Activated naive CD4-positive, alpha-beta T cell treated with anti-CD3 and anti-CD28 coated beads for 36 hours (primary cell): ENCODE measurements around the gene ERVW-1. TPM values are rescaled to one million over a fixed set of nuclear protein-coding genes. Genes with fewer than 3 reads are reported as not detected.
"Not testable (repeated sequence)": the region's sequence is repeated elsewhere in the genome, so short reads cannot be mapped to it uniquely, and the experiment has no call there.

Experiments
- CTCF ChIA-PET: fragments of 350-600 bp; sonication (Branson Sonifier 250); formaldehyde crosslinking; loops from one replicate; lab custom pipeline; 2021; ENCODE audit warnings: antibody characterized with exemption; lab: Charles Lee
- DNase-seq: peaks from one replicate; pipeline ENCODE4 v3.0.0-alpha.2; 2020
- H3K27ac Mint-ChIP-seq: one replicate; pipeline ENCODE4 v1.8.0; 2021; ENCODE audit warnings: mild to moderate bottlenecking, mixed read lengths
- H3K27me3 Mint-ChIP-seq: one replicate; pipeline ENCODE4 v1.8.0; 2021; ENCODE audit warnings: low read depth, mixed read lengths
- H3K36me3 Mint-ChIP-seq: one replicate; pipeline ENCODE4 v1.8.0; 2021; ENCODE audit warnings: low read depth, mixed read lengths
- H3K4me1 Mint-ChIP-seq: one replicate; pipeline ENCODE4 v1.8.0; 2021; ENCODE audit warnings: low read depth, mixed read lengths
- H3K4me3 Mint-ChIP-seq: one replicate; pipeline ENCODE4 v1.8.0; 2021; ENCODE audit warnings: mild to moderate bottlenecking, moderate library complexity, mixed read lengths
- H3K9me3 Mint-ChIP-seq: one replicate; pipeline ENCODE4 v1.8.0; 2021; ENCODE audit warnings: mixed read lengths
- intact Hi-C: fragments of 100-400 bp; cut with micrococcal nuclease; formaldehyde crosslinking; loops from one replicate; pipeline ENCODE4 v1.15.1; 2023
- total RNA-seq, 2 experiments: library from RNA; stranded (reverse); gene quantifications; one replicate each; pipeline ENCODE4 v1.2.3, GENCODE V29; 2021

Gene ERVW-1
- total RNA-seq, 2 experiments from 2014 or later = not detected

DNA sequence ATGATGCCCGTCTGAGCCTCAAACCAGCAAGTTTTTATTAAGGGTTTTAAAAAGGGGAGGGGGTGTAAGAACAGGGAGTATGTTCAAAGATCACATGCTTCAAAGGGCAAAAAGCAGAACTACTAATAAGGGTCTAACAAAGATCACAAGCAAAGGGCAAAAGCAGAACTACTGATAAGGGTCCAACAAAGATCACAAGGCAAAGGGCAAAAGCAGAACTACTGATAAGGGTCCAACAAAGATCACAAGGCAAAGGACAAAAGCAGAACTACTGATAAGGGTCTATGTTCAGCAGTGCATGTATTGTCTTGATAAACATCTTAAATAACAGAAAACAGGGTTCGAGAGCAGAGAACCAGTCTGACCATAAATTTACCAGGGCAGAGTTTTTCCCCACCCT is 35.0 kb downstream of the ERVW-1 start:
- H3K27me3 Mint-ChIP-seq, H3K27ac Mint-ChIP-seq, CTCF ChIA-PET, H3K9me3 Mint-ChIP-seq, DNase-seq, H3K36me3 Mint-ChIP-seq, H3K4me1 Mint-ChIP-seq, H3K4me3 Mint-ChIP-seq: not testable (repeated sequence)
- intact Hi-C loops = loop anchor here (10.0 kb wide), 2 partner anchors 798 to 1178 kb away; partner anchors contain the start of gene FZD1

DNA sequence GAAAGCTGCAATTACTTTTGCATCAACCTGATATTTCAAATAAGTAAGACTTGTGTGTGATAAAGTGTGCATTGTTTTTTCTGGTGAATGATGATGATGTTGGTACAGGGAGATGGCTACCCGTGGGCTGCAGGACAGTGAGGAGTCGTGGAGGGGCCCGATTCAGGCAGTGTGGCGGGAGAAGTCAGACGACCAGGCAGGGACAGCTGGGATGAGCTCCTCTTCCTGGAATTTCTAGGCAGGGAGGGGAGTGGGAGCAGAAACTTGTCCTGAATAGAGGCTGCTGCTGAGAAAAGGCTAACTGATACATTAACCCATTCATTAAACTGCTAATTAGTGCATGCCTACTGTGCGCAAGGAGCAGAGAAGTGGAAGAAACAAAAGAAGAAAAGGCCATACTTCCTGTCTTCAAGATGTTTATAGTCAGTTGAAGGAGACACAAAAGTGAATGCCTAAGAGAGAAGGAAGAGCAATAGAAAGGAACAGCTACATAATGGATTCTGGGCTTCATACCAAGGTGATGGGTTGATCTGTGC is 39.7 kb downstream of the ERVW-1 start:
- H3K27ac Mint-ChIP-seq = no peak overlapping the region
- H3K36me3 Mint-ChIP-seq = no peaks in the 10 kb centered on the region
- DNase-seq = no peak
- H3K9me3 Mint-ChIP-seq = no peaks in the 10 kb centered on the region
- no peaks in the 10 kb centered on the region for H3K4me1 Mint-ChIP-seq
- intact Hi-C loops = loop anchor here (5.0 kb wide), 1 partner anchor 111 kb away; no protein-coding TSS in a partner anchor
- H3K4me3 Mint-ChIP-seq = no peak overlapping the region
- CTCF ChIA-PET = interaction anchor here (1.4 to 1.9 kb wide), 3 partner anchors 9 to 14 kb away, joined by 3 to 8 read pairs (median 6); partner anchors contain the start of gene GATAD1
- no peaks in the 10 kb centered on the region for H3K27me3 Mint-ChIP-seq

DNA sequence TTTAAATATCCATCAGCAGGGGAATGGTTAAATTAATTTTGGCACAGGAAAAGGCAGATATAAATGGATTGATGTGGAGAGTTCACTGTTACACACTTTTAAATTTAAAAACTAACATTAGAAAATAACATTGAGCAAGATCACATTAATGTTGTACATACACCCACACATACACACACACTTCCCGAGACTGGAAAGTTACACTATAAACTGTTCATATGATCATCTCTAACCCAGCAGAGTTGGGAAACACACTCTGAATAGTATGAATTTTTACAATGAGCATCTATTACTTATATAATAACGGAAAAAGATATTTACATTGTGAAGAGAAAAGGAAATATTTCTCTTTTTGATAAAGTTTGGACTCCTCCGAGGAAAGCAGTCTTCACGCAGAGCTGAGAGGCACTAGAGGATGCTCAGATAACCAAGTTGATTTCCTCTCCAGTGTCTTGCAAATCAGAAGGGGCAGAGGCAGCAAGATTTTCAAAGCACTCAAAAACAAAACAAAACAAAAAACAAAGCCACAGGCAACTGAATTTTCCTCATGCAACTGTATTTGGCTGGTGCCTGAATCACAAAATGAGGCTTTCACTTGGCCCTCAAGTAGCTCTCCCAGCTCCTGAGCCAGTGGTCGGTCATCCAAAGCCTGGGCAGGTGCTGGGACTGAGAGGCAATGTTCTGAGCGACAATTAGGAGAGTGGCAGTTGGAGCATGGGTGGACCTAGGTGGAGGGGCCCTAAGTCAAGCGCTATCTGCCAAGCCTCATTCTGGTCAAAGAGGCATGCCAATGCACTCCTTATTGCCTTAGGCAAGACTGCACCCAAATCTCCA is 40.9 kb downstream of the ERVW-1 start:
- CTCF ChIA-PET = interaction anchor here (0.6 to 1.9 kb wide), 3 partner anchors 8 to 13 kb away, joined by 5 to 8 read pairs (median 6); partner anchors contain the start of gene GATAD1

DNA sequence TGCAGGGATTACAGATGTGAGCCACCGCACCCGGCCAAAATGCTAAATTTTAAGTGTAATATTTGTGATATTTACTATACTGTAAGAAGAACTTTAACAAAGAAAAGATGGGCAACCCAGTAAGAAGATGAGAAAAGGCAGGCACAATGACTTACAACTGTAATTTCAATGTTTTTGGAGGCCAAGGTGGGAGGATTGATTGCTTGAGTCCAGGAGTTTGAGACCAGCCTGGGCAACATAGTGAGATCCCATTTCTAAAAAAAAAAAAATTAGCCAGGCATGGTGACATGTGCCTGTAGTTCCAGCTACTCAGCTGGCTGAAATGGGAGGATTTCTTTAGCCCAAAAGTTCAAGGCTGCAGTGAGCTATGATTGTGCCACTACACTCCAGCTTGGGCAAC is 42.2 kb downstream of the ERVW-1 start:
- CTCF ChIA-PET = interaction anchor here (0.6 kb wide), 1 partner anchor 1176 kb away, joined by 5 read pairs; no protein-coding TSS in a partner anchor
- Mint-ChIP-seq H3K9me3 (no peaks in the 10 kb centered on the region), H3K27ac (no peak overlapping the region), H3K27me3 (no peaks in the 10 kb centered on the region), H3K36me3 (no peaks in the 10 kb centered on the region), H3K4me1 (no peaks in the 10 kb centered on the region), H3K4me3 (no peak overlapping the region)
- intact Hi-C loops = loop anchor here (5.0 kb wide), 1 partner anchor 108 kb away; no protein-coding TSS in a partner anchor
- DNase-seq = no peak

More for the DNA sequence above, 40.9 kb downstream of the ERVW-1 start:
- Mint-ChIP-seq H3K4me3 (no peak overlapping the region), H3K4me1 (no peaks in the 10 kb centered on the region), H3K27ac (no peak overlapping the region), H3K9me3 (no peaks in the 10 kb centered on the region), H3K27me3 (no peaks in the 10 kb centered on the region), H3K36me3 (no peaks in the 10 kb centered on the region)
- DNase-seq = no peak
- intact Hi-C loops = loop anchor here (5.0 kb wide), 1 partner anchor 110 kb away; no protein-coding TSS in a partner anchor

DNA sequence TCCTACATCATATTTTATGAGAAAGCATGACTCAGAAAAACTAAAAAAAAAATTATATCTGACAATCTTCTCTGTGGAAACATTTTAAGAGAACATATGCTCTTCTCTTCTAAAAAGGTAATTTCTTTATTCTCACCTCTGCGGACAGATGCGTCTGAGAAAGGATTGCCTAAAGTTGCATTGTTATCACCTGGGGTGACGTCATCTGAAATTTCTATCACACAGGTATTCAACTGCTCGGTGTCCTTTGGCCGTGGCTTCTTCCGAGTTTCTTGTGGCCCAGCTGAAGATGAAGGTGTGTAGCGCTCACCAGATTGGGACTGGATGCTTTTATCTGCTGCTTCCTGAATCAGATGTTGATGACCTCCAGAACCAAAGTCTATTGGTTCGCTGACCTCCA is 44.7 kb downstream of the ERVW-1 start:
- Mint-ChIP-seq H3K4me3 (no peak overlapping the region), H3K27me3 (no peaks in the 10 kb centered on the region), H3K9me3 (no peaks in the 10 kb centered on the region), H3K27ac (no peak overlapping the region), H3K36me3 (no peaks in the 10 kb centered on the region), H3K4me1 (no peaks in the 10 kb centered on the region)
- intact Hi-C loops = no loop called here
- no peak for DNase-seq
- CTCF ChIA-PET = interaction anchor here (1.0 kb wide), 1 partner anchor 14 kb away, joined by 3 read pairs; the partner anchor contains the start of gene GATAD1

DNA sequence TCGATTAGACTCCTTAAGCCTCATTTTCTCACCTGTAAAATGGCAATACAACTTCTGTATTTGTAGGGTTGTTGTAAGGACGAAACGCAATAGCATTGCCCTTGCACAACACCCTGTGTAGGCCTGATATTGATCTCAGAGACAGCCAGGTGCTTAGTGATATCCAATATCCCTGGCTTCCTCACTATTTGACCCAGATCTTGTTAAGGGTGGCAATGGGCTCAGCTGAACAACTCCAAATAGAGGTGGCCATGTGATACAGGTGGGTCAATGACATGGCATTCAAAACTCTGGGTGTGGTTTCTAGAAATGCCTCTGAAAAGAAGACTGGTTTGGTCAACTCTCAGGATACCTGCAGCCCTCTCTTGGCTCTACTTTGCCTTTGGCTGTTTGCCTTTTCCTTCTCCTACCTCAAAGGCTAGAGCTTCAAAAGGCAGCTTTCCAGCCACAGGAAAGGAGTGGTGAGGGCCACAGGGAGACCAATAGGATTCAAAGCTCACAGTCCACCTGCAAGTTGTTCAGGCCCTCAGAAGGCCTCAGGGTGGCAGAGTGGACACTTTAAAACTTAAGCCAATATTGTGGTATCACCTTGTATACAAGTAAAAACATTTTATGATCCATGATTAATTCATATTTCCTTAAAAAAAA is 45.3 kb downstream of the ERVW-1 start:
- DNase-seq = no peak
- intact Hi-C loops = no loop called here
- H3K27ac Mint-ChIP-seq = no peak overlapping the region
- H3K4me3 Mint-ChIP-seq = no peak overlapping the region
- CTCF ChIA-PET = interaction anchor here (1.0 kb wide), 1 partner anchor 15 kb away, joined by 3 read pairs; the partner anchor contains the start of gene GATAD1
- peaks cover 2% of the 10 kb centered on the region for H3K27me3 Mint-ChIP-seq
- no peaks in the 10 kb centered on the region for H3K4me1 Mint-ChIP-seq
- no peaks in the 10 kb centered on the region for H3K36me3 Mint-ChIP-seq
- H3K9me3 Mint-ChIP-seq = no peaks in the 10 kb centered on the region

DNA sequence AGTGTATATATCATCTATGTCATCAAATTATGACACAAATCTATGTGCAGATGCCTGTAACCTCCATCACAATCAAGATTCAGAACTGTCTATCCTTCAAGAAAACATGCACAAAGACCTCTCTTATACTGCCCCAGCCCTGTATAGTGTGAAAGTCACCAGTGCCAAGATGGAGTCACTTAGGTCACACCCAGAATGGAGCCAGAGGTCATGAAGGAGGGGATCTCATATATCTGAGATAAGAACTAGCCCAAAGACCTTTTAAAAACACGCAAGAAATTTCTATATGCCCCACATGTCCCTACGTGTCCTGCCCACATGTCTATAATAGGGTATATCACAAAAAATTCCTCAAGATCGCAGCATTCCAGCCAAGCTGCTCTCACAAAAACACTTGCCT is 50.6 kb downstream of the ERVW-1 start:
- CTCF ChIA-PET = interaction anchor here (4.2 kb wide), 1 partner anchor 19 kb away, joined by 84 read pairs; the partner anchor contains the start of gene GATAD1
- Mint-ChIP-seq H3K27ac (no peak overlapping the region), H3K27me3 (peaks cover 14% of the 10 kb centered on the region), H3K4me3 (no peak overlapping the region), H3K36me3 (no peaks in the 10 kb centered on the region), H3K9me3 (no peaks in the 10 kb centered on the region), H3K4me1 (peaks cover 11% of the 10 kb centered on the region)
- DNase-seq = no peak
- intact Hi-C loops = no loop called here

DNA sequence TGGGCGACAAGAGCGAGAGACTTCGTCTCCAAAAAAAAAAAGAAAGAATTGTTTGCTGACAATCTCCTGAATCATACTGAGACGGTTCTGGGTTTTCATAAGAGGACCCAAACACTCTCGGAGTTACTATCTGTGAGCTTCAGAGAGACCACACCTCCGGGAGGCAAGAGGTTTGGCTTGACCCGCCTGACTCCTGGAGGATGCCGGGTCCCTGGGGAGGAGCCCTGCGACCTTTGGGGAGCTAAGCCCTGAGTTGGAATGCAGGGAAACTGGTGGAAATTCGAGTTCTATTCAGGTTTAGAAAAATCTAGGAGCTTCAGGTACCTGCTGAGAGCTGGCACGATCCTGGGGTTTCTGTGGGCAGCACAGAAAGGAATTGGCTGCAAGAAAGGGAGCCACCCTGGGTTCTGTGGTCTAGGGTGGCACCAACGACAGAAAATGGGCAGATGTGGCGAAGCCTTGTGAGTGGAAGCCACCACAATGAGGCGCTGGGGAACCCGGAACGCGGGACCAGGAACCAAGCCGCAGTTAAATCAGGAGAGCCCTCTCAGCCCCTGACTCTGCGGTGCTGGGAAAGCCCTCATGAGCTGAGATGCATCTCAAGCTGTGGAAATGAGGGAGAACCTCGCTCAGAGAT is 52.3 kb downstream of the ERVW-1 start:
- H3K9me3 Mint-ChIP-seq = no peaks in the 10 kb centered on the region
- no peak overlapping the region for H3K27ac Mint-ChIP-seq
- H3K4me3 Mint-ChIP-seq = peak overlapping the region; percentile 19
- DNase-seq = peak; percentile 20
- intact Hi-C loops = loop anchor here (2.0 kb wide), 1 partner anchor 181 kb away; the partner anchor contains the start of genes ANKIB1 and KRIT1
- peaks cover 11% of the 10 kb centered on the region for H3K4me1 Mint-ChIP-seq
- H3K36me3 Mint-ChIP-seq = no peaks in the 10 kb centered on the region
- H3K27me3 Mint-ChIP-seq = peaks cover 14% of the 10 kb centered on the region
- CTCF ChIA-PET = interaction anchor here (0.6 to 4.2 kb wide), 5 partner anchors 10 to 336 kb away, joined by 3 to 84 read pairs (median 4); partner anchors contain the start of gene GATAD1

DNA sequence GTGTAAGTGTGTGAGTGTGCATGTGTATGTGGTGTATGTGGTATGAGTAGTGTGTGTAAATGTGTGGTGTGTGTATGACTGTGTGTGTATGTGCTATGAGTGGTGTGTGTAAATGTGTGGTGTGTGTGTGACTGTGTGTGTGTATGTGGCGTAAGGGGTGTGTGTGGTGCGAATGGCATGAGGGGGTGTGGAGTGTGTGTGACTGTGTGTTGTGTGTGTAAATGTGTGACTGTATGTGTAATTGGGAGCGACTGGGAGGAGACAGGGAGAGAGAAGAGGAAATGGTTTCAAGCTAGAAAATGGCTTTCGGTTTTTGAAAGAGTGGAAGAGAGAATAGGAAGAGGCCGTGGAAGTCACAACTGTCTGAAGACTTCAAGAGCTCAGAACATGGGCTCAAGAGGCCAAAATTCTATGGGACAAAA is 54.0 kb downstream of the ERVW-1 start:
- Mint-ChIP-seq H3K36me3 (no peaks in the 10 kb centered on the region), H3K9me3 (no peaks in the 10 kb centered on the region), H3K4me1 (peaks cover 11% of the 10 kb centered on the region), H3K4me3 (peak overlapping the region; percentile 28), H3K27me3 (peaks cover 14% of the 10 kb centered on the region), H3K27ac (no peak overlapping the region)
- CTCF ChIA-PET = interaction anchor here (0.6 to 4.2 kb wide), 14 partner anchors 8 to 289 kb away, joined by 3 to 84 read pairs (median 4); partner anchors contain the start of genes CYP51A1, GATAD1 and LRRD1
- no peak for DNase-seq
- intact Hi-C loops = loop anchor here (1.0 to 2.0 kb wide), 6 partner anchors 24 to 632 kb away; partner anchors contain the start of genes ANKIB1, CYP51A1, GATAD1 and KRIT1

DNA sequence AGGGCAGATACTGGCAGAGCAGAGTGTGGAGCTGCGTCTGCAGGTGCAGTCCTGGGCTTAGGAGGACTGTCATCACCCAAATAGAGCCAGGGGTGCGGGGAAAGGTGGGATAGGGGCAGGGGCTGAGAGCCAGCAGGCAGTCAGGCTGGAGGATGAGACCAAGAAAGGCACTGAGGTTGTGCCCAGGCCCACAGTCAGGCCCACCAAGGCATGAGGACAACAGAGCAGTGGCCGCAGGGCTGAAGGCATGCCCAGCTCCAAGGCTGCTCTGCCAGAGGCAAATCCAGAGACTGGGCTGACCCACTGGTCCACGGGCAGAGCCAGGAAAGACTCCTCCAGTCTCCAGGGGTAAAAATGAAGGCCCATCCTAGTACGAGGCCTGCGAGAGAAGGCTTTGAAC is 54.8 kb downstream of the ERVW-1 start:
- Mint-ChIP-seq H3K36me3 (no peaks in the 10 kb centered on the region), H3K4me3 (no peak overlapping the region), H3K4me1 (peaks cover 11% of the 10 kb centered on the region), H3K27me3 (peaks cover 14% of the 10 kb centered on the region), H3K9me3 (no peaks in the 10 kb centered on the region), H3K27ac (no peak overlapping the region)
- CTCF ChIA-PET = interaction anchor here (0.6 to 1.4 kb wide), 2 partner anchors 25 to 84 kb away, joined by 4 to 9 read pairs; no protein-coding TSS in a partner anchor
- DNase-seq = no peak
- intact Hi-C loops = no loop called here

DNA sequence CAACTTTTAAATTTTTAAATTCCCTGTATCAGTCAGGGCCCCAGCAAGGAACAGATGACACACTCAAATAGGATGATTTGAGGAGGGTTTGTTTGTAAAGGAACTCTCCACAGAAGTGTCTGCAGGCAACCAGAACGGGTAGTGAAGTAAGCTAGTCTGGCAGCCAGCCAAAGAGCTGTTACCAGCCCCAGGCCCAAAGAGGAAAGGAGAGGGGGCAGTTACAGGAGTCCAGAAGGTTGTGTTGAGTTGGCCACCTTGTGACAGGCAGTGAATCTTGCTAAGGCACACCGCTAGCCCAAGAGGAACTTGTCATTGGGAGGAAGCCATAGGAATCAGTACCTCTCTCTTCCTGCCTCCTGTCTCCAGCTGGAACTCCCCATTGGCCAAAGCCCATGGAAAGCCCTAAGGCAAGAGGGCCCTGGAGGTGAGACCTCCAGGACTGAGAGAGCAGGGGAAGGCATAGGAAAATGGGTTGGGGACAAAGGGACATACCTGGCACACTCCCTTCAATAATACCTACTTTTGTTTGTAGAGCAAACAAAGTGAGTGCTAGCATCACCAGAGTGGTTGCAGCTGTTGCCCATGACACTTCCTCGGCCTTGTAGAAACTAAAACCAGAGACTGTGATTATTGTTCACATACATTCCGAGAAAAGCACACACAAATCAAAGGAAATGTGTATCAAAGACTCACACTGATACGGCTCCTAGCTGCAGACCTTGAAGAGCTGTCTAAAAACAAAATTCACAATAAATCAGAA is 55.9 kb downstream of the ERVW-1 start:
- intact Hi-C loops = no loop called here
- peaks cover 12% of the 10 kb centered on the region for H3K27me3 Mint-ChIP-seq
- no peaks in the 10 kb centered on the region for H3K9me3 Mint-ChIP-seq
- no peak overlapping the region for H3K27ac Mint-ChIP-seq
- H3K4me1 Mint-ChIP-seq = peaks cover 11% of the 10 kb centered on the region
- H3K4me3 Mint-ChIP-seq = no peak overlapping the region
- DNase-seq = no peak
- CTCF ChIA-PET = interaction anchor here (1.4 to 1.5 kb wide), 3 partner anchors 9 to 26 kb away, joined by 3 to 6 read pairs (median 4); partner anchors contain the start of gene GATAD1
- H3K36me3 Mint-ChIP-seq = no peaks in the 10 kb centered on the region
